NCI-H82 treated with DMSO at 0.1 percent for 48 hours (cell line): Measurements from ENCODE around the gene GCK.

Source experiments
- DNase-seq: peaks from one replicate; lab custom pipeline; 2025; ENCODE audit not compliant: unreplicated experiment; lab: John Stamatoyannopoulos, UW

Gene GCK

GRCh38 chr7:44108768-44109750 lies 80.2 kb downstream of the GCK start:
- DNase-seq, result no peak

- no peak for DNase-seq
These were observed 81.1 kb downstream of the GCK start for GRCh38 chr7:44107961-44108767.

- DNase-seq, result no peak
These were observed 81.9 kb downstream of the GCK start for GRCh38 chr7:44107116-44107960.

GRCh38 chr7:44106311-44107065 lies 82.8 kb downstream of the GCK start:
- no peak for DNase-seq

- no peak for DNase-seq
These were observed 83.4 kb downstream of the GCK start for GRCh38 chr7:44105832-44106231.

- no peak for DNase-seq
These were observed 84.1 kb downstream of the GCK start for GRCh38 chr7:44104860-44105771.

- DNase-seq, result peak; percentile 21
These were observed 85.0 kb downstream of the GCK start, which contains the start of gene AEBP1 for GRCh38 chr7:44103923-44104859. AEBP1 (plus strand) TSS chr7:44104345; CDS start chr7:44104666, 321 bp downstream.

GRCh38 chr7:44103566-44103922 lies 85.7 kb downstream of the GCK start:
- DNase-seq, result no peak

GRCh38 chr7:44102846-44103565 lies 86.2 kb downstream of the GCK start:
- no peak for DNase-seq

GRCh38 chr7:44101966-44102845 lies 87.0 kb downstream of the GCK start:
- no peak for DNase-seq

GRCh38 chr7:44101303-44101965 lies 87.8 kb downstream of the GCK start:
- DNase-seq, result no peak

GRCh38 chr7:44100458-44101302 lies 88.6 kb downstream of the GCK start:
- DNase-seq, result no peak

- no peak for DNase-seq
These were observed 89.6 kb downstream of the GCK start for GRCh38 chr7:44099669-44100068.

GRCh38 chr7:44098092-44099068 lies 90.9 kb downstream of the GCK start:
- no peak for DNase-seq
